ENCODE results near the gene ATP2B3. TPM values are rescaled to one million over a fixed set of nuclear protein-coding genes. Genes with fewer than 3 reads are reported as not detected.

ATP2B3 gene
- total and polyA plus RNA-seq, 2 donors (not counting 3 experiments of a cell fraction or from before 2014, with no cell fraction given), result 0.01 to 0.07 TPM

DNA sequence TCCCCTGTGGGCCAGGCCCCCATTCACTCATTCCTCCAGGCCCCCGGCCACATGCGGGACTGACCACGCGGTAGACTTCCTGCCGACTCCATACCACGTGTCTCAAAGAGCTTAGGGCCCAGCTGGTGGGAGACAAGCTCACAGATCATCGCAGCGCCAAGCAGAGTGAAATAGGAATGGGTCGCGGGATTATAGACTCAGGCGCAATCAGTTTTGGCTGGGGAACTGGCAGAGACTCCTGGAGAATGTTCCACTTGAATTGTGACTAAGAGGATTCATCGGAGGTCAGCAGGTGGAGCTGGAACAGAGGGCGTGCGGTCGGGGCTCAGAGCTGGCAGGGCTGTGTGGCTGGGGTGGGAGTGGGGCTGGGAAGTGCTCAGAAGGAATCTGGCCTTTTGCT, 15.6 kb downstream of the ATP2B3 start:
- no peak overlapping the region for H3K4me3 ChIP-seq (replicated peaks in 1 of 3; ENCODE audit: insufficient read depth in 1 of 3, low read depth in 1 of 3, low read length in 3 of 3)
- CTCF ChIA-PET, result interaction anchor here (0.9 to 1.0 kb wide), 2 partner anchors 77 to 135 kb away, joined by 4 read pairs; no protein-coding TSS in a partner anchor
- H2AFZ ChIP-seq (ENCODE audit: low read depth, low read length), result no peak overlapping the region

DNA sequence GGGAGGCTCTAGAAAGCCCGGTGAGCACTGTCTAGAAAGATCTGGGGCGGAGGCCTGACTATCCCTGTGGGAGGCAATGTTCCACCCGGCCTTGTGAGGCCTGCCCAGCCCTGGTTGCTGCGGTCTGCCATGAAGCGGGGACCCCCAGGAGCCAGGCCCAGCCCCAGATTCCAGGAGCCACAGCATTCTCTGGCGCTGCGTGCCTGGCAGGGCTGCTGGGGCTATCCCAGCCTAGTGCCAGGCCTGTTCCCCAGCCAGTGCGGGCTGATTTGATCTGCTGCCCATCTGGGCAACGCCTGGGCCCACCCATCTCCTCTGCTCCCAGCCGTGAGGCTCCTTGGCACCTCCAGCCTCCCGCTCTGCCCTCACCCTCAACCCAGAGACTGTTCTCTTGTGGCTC, 19.6 kb downstream of the ATP2B3 start:
- Histone ChIP-seq H3K9me3 (replicated peaks; ENCODE audit: control insufficient read depth, insufficient read depth, low read length) (no peaks in the 10 kb centered on the region), H3K4me3 (replicated peaks in 1 of 3; ENCODE audit: insufficient read depth in 1 of 3, low read depth in 1 of 3, low read length in 3 of 3) (no peak overlapping the region), H2AFZ (ENCODE audit: low read depth, low read length) (no peak overlapping the region), H3K36me3 (ENCODE audit: control insufficient read depth in 2 of 2, extremely low read depth in 1 of 2, insufficient read depth in 2 of 2, low read length in 2 of 2) (no peaks in the 10 kb centered on the region), H3K27me3 (ENCODE audit: control insufficient read depth in 2 of 2, insufficient read depth in 2 of 2, low read length in 2 of 2) (no peaks in the 10 kb centered on the region), H4K20me1 (replicated peaks; ENCODE audit: control insufficient read depth, extremely low read depth, insufficient read depth, low read length) (no peaks in the 10 kb centered on the region), H3K9me1 (replicated peaks; ENCODE audit: control insufficient read depth, extremely low read depth, insufficient read depth, low read length) (no peaks in the 10 kb centered on the region), H3K27ac (ENCODE audit: insufficient read depth, low read depth, low read length) (no peak overlapping the region), H3K4me2 (ENCODE audit: insufficient read depth, low read length) (no peak overlapping the region), H3K79me2 (ENCODE audit: control insufficient read depth, insufficient read depth, low read length) (no peaks in the 10 kb centered on the region), H3K4me1 (ENCODE audit: control insufficient read depth, extremely low read depth, insufficient read depth, low read length) (no peaks in the 10 kb centered on the region), H3K9ac (replicated peaks; ENCODE audit: extremely low read depth, insufficient read depth, low read length) (no peak overlapping the region)
- ChIA-PET CTCF (interaction anchor here (3.8 kb wide), 1 partner anchor 131 kb away, joined by 60 read pairs; no protein-coding TSS in a partner anchor), POLR2A (no interaction called here)
- intact Hi-C loops (cut with micrococcal nuclease) (no loop called here), dilution Hi-C loops (cut with MboI; ENCODE audit: extremely low pct_ligation_motif_present, low sequenced_read_pairs) (no loop called here)
- no peak for FAIRE-seq
- no peak for DNase-seq (ENCODE audit: low read depth, low spot score)
- no TSS peak for BruUV-seq (replicated peaks)
- TF ChIP-seq, protein P1, sequence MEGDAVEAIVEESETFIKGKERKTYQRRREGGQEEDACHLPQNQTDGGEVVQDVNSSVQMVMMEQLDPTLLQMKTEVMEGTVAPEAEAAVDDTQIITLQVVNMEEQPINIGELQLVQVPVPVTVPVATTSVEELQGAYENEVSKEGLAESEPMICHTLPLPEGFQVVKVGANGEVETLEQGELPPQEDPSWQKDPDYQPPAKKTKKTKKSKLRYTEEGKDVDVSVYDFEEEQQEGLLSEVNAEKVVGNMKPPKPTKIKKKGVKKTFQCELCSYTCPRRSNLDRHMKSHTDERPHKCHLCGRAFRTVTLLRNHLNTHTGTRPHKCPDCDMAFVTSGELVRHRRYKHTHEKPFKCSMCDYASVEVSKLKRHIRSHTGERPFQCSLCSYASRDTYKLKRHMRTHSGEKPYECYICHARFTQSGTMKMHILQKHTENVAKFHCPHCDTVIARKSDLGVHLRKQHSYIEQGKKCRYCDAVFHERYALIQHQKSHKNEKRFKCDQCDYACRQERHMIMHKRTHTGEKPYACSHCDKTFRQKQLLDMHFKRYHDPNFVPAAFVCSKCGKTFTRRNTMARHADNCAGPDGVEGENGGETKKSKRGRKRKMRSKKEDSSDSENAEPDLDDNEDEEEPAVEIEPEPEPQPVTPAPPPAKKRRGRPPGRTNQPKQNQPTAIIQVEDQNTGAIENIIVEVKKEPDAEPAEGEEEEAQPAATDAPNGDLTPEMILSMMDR (IDR thresholded peaks at IDR 0.05; ENCODE audit: extremely low read depth in 1 of 2, insufficient read depth in 1 of 2, low read depth in 1 of 2, low read length in 2 of 2), result no peak
- TF ChIP-seq POLR2AphosphoS5 (IDR thresholded peaks at IDR 0.05; ENCODE audit: insufficient read depth, low read depth, low read length) (no peak), FOS (IDR thresholded peaks at IDR 0.05; ENCODE audit: borderline replicate concordance, insufficient read depth, low read length) (no peak), MYC (IDR thresholded peaks at IDR 0.05; ENCODE audit: low read depth, low read length) (no peak), GATA2 (IDR thresholded peaks at IDR 0.05; ENCODE audit: insufficient read depth, insufficient read length, low read depth, low read length) (no peak), JUN (IDR thresholded peaks at IDR 0.05; ENCODE audit: borderline replicate concordance, insufficient read depth, insufficient read length, low read depth) (no peak), POLR2A (IDR thresholded peaks at IDR 0.05; ENCODE audit: low read depth, low read length) (no peak), EZH2 (IDR thresholded peaks at IDR 0.05; ENCODE audit: borderline replicate concordance, low read depth, low read length, severe bottlenecking) (no peak)
- TF ChIP-seq, protein P2, sequence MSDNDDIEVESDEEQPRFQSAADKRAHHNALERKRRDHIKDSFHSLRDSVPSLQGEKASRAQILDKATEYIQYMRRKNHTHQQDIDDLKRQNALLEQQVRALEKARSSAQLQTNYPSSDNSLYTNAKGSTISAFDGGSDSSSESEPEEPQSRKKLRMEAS (IDR thresholded peaks at IDR 0.05; ENCODE audit: insufficient read depth, insufficient read length), result no peak

More for the DNA sequence above, 15.6 kb downstream of the ATP2B3 start:
- H3K4me2 ChIP-seq (ENCODE audit: insufficient read depth, low read length), result no peak overlapping the region
- H3K36me3 ChIP-seq (ENCODE audit: control insufficient read depth in 2 of 2, extremely low read depth in 1 of 2, insufficient read depth in 2 of 2, low read length in 2 of 2), result no peaks in the 10 kb centered on the region
- FAIRE-seq, result no peak
- no TSS peak for BruUV-seq (replicated peaks)
- H3K27ac ChIP-seq (ENCODE audit: insufficient read depth, low read depth, low read length), result no peak overlapping the region
- DNase-seq (ENCODE audit: low read depth, low spot score), result no peak
- dilution Hi-C loops (cut with MboI; ENCODE audit: extremely low pct_ligation_motif_present, low sequenced_read_pairs) (no loop called here), intact Hi-C loops (cut with micrococcal nuclease) (no loop called here)
- H3K79me2 ChIP-seq (ENCODE audit: control insufficient read depth, insufficient read depth, low read length), result no peaks in the 10 kb centered on the region
- H3K9ac ChIP-seq (replicated peaks; ENCODE audit: extremely low read depth, insufficient read depth, low read length), result no peak overlapping the region
- POLR2A ChIA-PET, result no interaction called here
- TF ChIP-seq, protein P2 (IDR thresholded peaks at IDR 0.05; ENCODE audit: insufficient read depth, insufficient read length), result no peak
- TF ChIP-seq POLR2AphosphoS5 (IDR thresholded peaks at IDR 0.05; ENCODE audit: insufficient read depth, low read depth, low read length) (no peak), FOS (IDR thresholded peaks at IDR 0.05; ENCODE audit: borderline replicate concordance, insufficient read depth, low read length) (no peak)
- H4K20me1 ChIP-seq (replicated peaks; ENCODE audit: control insufficient read depth, extremely low read depth, insufficient read depth, low read length), result no peaks in the 10 kb centered on the region
- H3K9me3 ChIP-seq (replicated peaks; ENCODE audit: control insufficient read depth, insufficient read depth, low read length), result no peaks in the 10 kb centered on the region
- no peaks in the 10 kb centered on the region for H3K27me3 ChIP-seq (ENCODE audit: control insufficient read depth in 2 of 2, insufficient read depth in 2 of 2, low read length in 2 of 2)
- no peaks in the 10 kb centered on the region for H3K9me1 ChIP-seq (replicated peaks; ENCODE audit: control insufficient read depth, extremely low read depth, insufficient read depth, low read length)
- no peaks in the 10 kb centered on the region for H3K4me1 ChIP-seq (ENCODE audit: control insufficient read depth, extremely low read depth, insufficient read depth, low read length)
